Measurements from ENCODE around the gene P2RY10. TPM values are rescaled to one million over a fixed set of nuclear protein-coding genes. Genes with fewer than 3 reads are reported as not detected.
"Not testable (repeated sequence)": the region's sequence is repeated elsewhere in the genome, so short reads cannot be mapped to it uniquely, and the experiment has no call there.

The P2RY10 gene
- total RNA-seq, 2 experiments from 2014 or later, result 8.1 to 15.1 TPM

DNA sequence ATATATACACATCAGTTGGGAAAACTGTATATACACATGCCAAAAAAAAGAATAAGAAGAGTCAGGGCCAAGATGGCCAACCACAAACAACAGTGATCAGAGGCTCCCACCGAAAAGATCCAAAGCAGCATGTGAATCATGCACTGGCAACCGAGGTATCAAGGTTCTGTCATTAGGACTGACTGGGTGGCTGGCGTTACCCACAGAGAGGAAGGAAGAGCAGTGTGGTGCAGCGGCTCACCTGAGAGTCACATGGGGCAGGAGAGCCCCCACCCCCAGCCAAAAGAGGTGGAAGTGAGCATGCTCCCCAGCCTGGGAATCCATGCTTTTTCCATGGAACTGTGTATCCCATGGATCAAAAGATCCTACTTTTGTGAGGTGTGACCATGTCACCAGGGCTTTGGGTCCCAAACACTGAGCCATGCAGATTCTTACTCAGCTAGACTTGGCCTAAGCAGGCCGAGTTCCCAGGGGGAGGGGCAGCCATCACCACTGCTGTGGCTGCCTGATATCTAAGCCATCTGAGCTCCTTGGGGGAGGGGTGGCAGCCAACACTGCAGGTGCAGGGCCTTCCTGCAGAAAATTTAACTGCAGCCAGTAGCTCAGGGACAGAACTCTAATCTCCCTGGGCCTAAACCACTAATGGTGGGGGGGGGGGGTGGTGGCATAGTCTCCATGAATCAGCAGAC is 52.8 kb downstream of the P2RY10 start:
- BruUV-seq (replicated peaks), result no TSS peak
- Histone ChIP-seq H3K9me2 (ENCODE audit: insufficient read depth, low read length) (no peaks in the 10 kb centered on the region), H3K36me3 (ENCODE audit: insufficient read depth, low read length) (no peaks in the 10 kb centered on the region), H3K4me1 (ENCODE audit: insufficient read depth, low read length, poor library complexity, severe bottlenecking) (peaks cover 21% of the 10 kb centered on the region), H3K27ac (ENCODE audit: low read depth, low read length, poor library complexity, severe bottlenecking) (peak overlapping the region; percentile 45), H3K9me3 (ENCODE audit: low read length) (no peaks in the 10 kb centered on the region), H4K20me1 (ENCODE audit: insufficient read depth, low read length) (no peaks in the 10 kb centered on the region), H3K4me2 (ENCODE audit: low read length) (peak overlapping the region; percentile 56), H3K4me3 (ENCODE audit: low read depth, low read length, poor library complexity, severe bottlenecking) (no peak overlapping the region), H2AFZ (ENCODE audit: low read length) (peak overlapping the region; percentile 58; the same call in 1 of the 2 replicates), H3K79me2 (ENCODE audit: insufficient read depth, low read depth, low read length) (no peaks in the 10 kb centered on the region)
- ChIA-PET POLR2A (interaction anchor here (0.7 to 0.9 kb wide), 2 partner anchors 38 to 1843 kb away, joined by 3 to 5 read pairs; no protein-coding TSS in a partner anchor), CTCF (ENCODE audit: unreplicated experiment) (no interaction called here)
- no peak for TF ChIP-seq EZH2phosphoT487 (IDR thresholded peaks at IDR 0.05; ENCODE audit: borderline replicate concordance, low read depth, low read length)
- TF ChIP-seq, protein P1, sequence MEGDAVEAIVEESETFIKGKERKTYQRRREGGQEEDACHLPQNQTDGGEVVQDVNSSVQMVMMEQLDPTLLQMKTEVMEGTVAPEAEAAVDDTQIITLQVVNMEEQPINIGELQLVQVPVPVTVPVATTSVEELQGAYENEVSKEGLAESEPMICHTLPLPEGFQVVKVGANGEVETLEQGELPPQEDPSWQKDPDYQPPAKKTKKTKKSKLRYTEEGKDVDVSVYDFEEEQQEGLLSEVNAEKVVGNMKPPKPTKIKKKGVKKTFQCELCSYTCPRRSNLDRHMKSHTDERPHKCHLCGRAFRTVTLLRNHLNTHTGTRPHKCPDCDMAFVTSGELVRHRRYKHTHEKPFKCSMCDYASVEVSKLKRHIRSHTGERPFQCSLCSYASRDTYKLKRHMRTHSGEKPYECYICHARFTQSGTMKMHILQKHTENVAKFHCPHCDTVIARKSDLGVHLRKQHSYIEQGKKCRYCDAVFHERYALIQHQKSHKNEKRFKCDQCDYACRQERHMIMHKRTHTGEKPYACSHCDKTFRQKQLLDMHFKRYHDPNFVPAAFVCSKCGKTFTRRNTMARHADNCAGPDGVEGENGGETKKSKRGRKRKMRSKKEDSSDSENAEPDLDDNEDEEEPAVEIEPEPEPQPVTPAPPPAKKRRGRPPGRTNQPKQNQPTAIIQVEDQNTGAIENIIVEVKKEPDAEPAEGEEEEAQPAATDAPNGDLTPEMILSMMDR (conservative IDR thresholded peaks at IDR 0.05; ENCODE audit: low read length), result no peak
- intact Hi-C loops (cut with micrococcal nuclease; ENCODE audit: unreplicated experiment), result no loop called here
- peak; percentile 73 for DNase-seq (ENCODE audit: low spot score)

DNA sequence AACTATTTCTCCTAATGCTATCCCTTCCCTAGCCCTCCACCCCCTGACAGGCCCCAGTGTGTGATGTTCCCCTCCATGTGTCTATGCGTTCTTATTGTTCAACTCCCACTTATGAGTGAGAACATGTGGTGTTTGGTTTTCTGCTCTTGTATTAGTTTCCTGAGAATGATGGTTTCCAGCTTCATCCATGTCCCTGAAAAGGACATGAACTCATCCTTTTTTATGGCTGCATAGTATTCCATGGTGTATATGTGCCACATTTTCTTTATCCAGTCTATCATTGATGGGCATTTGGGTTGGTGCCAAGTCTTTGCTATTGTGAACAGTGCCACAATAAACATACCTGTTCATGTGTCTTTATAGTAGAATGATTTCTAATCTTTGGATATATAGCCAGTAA is 62.3 kb downstream of the P2RY10 start:
- H3K36me3 ChIP-seq (ENCODE audit: insufficient read depth, low read length); H3K4me2 ChIP-seq (ENCODE audit: low read length); H2AFZ ChIP-seq (ENCODE audit: low read length); H3K4me1 ChIP-seq (ENCODE audit: insufficient read depth, low read length, poor library complexity, severe bottlenecking); DNase-seq (ENCODE audit: low spot score); H3K9me2 ChIP-seq (ENCODE audit: insufficient read depth, low read length); H4K20me1 ChIP-seq (ENCODE audit: insufficient read depth, low read length); H3K9me3 ChIP-seq (ENCODE audit: low read length); intact Hi-C loops (cut with micrococcal nuclease; ENCODE audit: unreplicated experiment); CTCF ChIA-PET (ENCODE audit: unreplicated experiment); H3K27ac ChIP-seq (ENCODE audit: low read depth, low read length, poor library complexity, severe bottlenecking); H3K79me2 ChIP-seq (ENCODE audit: insufficient read depth, low read depth, low read length); BruUV-seq (replicated peaks); POLR2A ChIA-PET; H3K4me3 ChIP-seq (ENCODE audit: low read depth, low read length, poor library complexity, severe bottlenecking): not testable (repeated sequence)

Small RNA genes within 50 kb of the gene (microRNA-seq; reads per million reads assigned to microRNA genes)
- gene MIR4328 (ENCODE audit: borderline replicate concordance), result not detected

Other genes starting within 250 kb of the P2RY10 start
- not detected in 2 replicates for gene LPAR4, start 197.7 kb upstream of the P2RY10 start, total RNA-seq (2014; rRNA removed; shearing (Covaris generic))
- not detected in 2 replicates for gene LPAR4, start 197.7 kb upstream of the P2RY10 start, total RNA-seq (2022)
- gene GPR174, start 199.3 kb downstream of the P2RY10 start, total RNA-seq (2014; rRNA removed; shearing (Covaris generic)), result 2.9 and 4.4 TPM in 2 replicates
- 3.7 and 4.3 TPM in 2 replicates for gene GPR174, start 199.3 kb downstream of the P2RY10 start, total RNA-seq (2022)